Keratinocyte (primary cell): Measurements from ENCODE around the gene CACNA1I. TPM values are rescaled to one million over a fixed set of nuclear protein-coding genes. Genes with fewer than 3 reads are reported as not detected.

Experiments used
- DNase-seq: peaks from one replicate; pipeline ENCODE4 v3.0.0-alpha.2; 2011; ENCODE audit warnings: low read depth, missing footprints, low spot score
- FAIRE-seq: peaks from 2 replicates; lab custom pipeline; 2011; peaks lifted over from hg19 to GRCh38; lab: Jason Lieb, UNC
- H2AFZ ChIP-seq: 2 replicates; pipeline ENCODE4 v1.6.0; 2012; ENCODE audit warnings: low read length, control low read depth, inconsistent platforms; ENCODE audit not compliant: control insufficient read depth
- H3K27ac ChIP-seq: 2 replicates; pipeline ENCODE4 v1.5.1; 2011; ENCODE audit warnings: low read length; ENCODE audit not compliant: control insufficient read depth, insufficient read depth
- H3K27me3 ChIP-seq: 3 replicates; pipeline ENCODE4 v1.6.0; 2011; ENCODE audit warnings: low read length; ENCODE audit not compliant: control insufficient read depth, insufficient read depth; ENCODE audit errors: extremely low read depth
- H3K36me3 ChIP-seq, 2 experiments: 2 replicates in 1 of 2; 3 replicates in 1 of 2; pipeline ENCODE4 v1.5.1; 2011; ENCODE audit warnings: low read length in 2 of 2, mild to moderate bottlenecking in 1 of 2; ENCODE audit not compliant: control insufficient read depth in 2 of 2, insufficient read depth in 2 of 2; ENCODE audit errors: extremely low read depth in 1 of 2
- H3K4me1 ChIP-seq: 3 replicates; pipeline ENCODE4 v1.5.1; 2011; ENCODE audit warnings: low read length; ENCODE audit not compliant: control insufficient read depth, insufficient read depth; ENCODE audit errors: extremely low read depth
- H3K4me2 ChIP-seq: 3 replicates; pipeline ENCODE4 v1.6.0; 2011; ENCODE audit warnings: low read depth, low read length; ENCODE audit not compliant: control insufficient read depth, insufficient read depth; ENCODE audit errors: extremely low read depth
- H3K4me3 ChIP-seq, 3 experiments: fragments of 200-600 bp in 1 of 3; sonication (generic) in 1 of 3; 2 replicates in 2 of 3; 3 replicates in 1 of 3; pipeline ENCODE4 v1.5.1; 2011 to 2016; ENCODE audit warnings: low read length in 3 of 3, mild to moderate bottlenecking in 3 of 3, control low read depth in 2 of 3, inconsistent platforms in 1 of 3, low read depth in 1 of 3, mixed read lengths in 1 of 3, mixed run types in 1 of 3, moderate library complexity in 1 of 3; ENCODE audit not compliant: control insufficient read depth in 2 of 3, insufficient read depth in 2 of 3; ENCODE audit errors: extremely low read depth in 1 of 3
- H3K79me2 ChIP-seq: 2 replicates; pipeline ENCODE4 v1.6.0; 2012; ENCODE audit warnings: low read length; ENCODE audit not compliant: control insufficient read depth, insufficient read depth
- H3K9ac ChIP-seq: 3 replicates; pipeline ENCODE4 v1.6.0; 2011; ENCODE audit warnings: low read length; ENCODE audit not compliant: control insufficient read depth, insufficient read depth; ENCODE audit errors: extremely low read depth
- H3K9me1 ChIP-seq: 3 replicates; pipeline ENCODE4 v1.6.0; 2011; ENCODE audit warnings: low read length; ENCODE audit not compliant: control insufficient read depth, insufficient read depth; ENCODE audit errors: extremely low read depth
- H3K9me3 ChIP-seq: 2 replicates; pipeline ENCODE4 v1.5.1; 2012; ENCODE audit warnings: low read depth, low read length; ENCODE audit not compliant: control insufficient read depth
- H4K20me1 ChIP-seq: 3 replicates; pipeline ENCODE4 v1.6.0; 2011; ENCODE audit warnings: low read length; ENCODE audit not compliant: control insufficient read depth, insufficient read depth; ENCODE audit errors: extremely low read depth
- EZH2 ChIP-seq: IDR thresholded peaks from one replicate; pipeline ENCODE4 v1.6.1; 2012; ENCODE audit warnings: inconsistent platforms, mild to moderate bottlenecking, low read length, moderate library complexity
- dilution Hi-C: fragments of 300-500 bp; cut with MboI; formaldehyde crosslinking; loops from one replicate; pipeline ENCODE4 v1.7.0; 2020; ENCODE audit warnings: low sequenced_read_pairs; ENCODE audit not compliant: extremely low pct_ligation_motif_present
- polyA plus RNA-seq, 5 experiments: library from polyadenylated mRNA; depleted of rRNA in 3 of 5; stranded (reverse) in 3 of 5; stranded (forward) in 1 of 5; unstranded in 1 of 5; fragments of >200 nt; gene quantifications; 1 replicate in 1 of 5; 2 replicates in 3 of 5; 3 replicates in 1 of 5; pipeline versions ENCODE4 v1.2.1 to v1.2.3, GENCODE V29; 2011 to 2012; ENCODE audit warnings: missing spikeins in 2 of 5, low read depth in 1 of 5, low replicate concordance in 1 of 5
- TF ChIP-seq, protein P1 (sequence below), 3 experiments: IDR thresholded peaks in 1 of 3; conservative IDR thresholded peaks in 1 of 3; optimal IDR thresholded peaks in 1 of 3; 2 replicates in 2 of 3; 3 replicates in 1 of 3; pipeline versions ENCODE3 to v1.5.1; 2011; ENCODE audit warnings: low read length in 3 of 3, mild to moderate bottlenecking in 3 of 3, moderate library complexity in 2 of 3, control low read depth in 1 of 3, inconsistent platforms in 1 of 3; ENCODE audit not compliant: insufficient read depth in 2 of 3; ENCODE audit errors: extremely low read depth in 1 of 3

Gene CACNA1I
- polyA plus RNA-seq, 1 donor (not counting 4 experiments of a cell fraction or from before 2014, with no cell fraction given): not detected

- Histone ChIP-seq H3K79me2 (no peaks in the 10 kb centered on the region), H3K4me2 (no peak overlapping the region), H2AFZ (no peak overlapping the region), H3K27me3 (peaks cover 22% of the 10 kb centered on the region), H3K4me3 (no peak overlapping the region), H3K4me1 (no peaks in the 10 kb centered on the region), H3K36me3 (no peaks in the 10 kb centered on the region), H3K9me3 (no peaks in the 10 kb centered on the region), H3K9me1 (no peaks in the 10 kb centered on the region), H3K9ac (no peak overlapping the region), H3K27ac (no peak overlapping the region), H4K20me1 (no peaks in the 10 kb centered on the region)
- DNase-seq (no peak), FAIRE-seq (no peak)
- TF ChIP-seq, protein P1, sequence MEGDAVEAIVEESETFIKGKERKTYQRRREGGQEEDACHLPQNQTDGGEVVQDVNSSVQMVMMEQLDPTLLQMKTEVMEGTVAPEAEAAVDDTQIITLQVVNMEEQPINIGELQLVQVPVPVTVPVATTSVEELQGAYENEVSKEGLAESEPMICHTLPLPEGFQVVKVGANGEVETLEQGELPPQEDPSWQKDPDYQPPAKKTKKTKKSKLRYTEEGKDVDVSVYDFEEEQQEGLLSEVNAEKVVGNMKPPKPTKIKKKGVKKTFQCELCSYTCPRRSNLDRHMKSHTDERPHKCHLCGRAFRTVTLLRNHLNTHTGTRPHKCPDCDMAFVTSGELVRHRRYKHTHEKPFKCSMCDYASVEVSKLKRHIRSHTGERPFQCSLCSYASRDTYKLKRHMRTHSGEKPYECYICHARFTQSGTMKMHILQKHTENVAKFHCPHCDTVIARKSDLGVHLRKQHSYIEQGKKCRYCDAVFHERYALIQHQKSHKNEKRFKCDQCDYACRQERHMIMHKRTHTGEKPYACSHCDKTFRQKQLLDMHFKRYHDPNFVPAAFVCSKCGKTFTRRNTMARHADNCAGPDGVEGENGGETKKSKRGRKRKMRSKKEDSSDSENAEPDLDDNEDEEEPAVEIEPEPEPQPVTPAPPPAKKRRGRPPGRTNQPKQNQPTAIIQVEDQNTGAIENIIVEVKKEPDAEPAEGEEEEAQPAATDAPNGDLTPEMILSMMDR (optimal IDR thresholded peaks at IDR 0.05 in 1 of 3, IDR thresholded peaks at IDR 0.05 in 1 of 3, conservative IDR thresholded peaks at IDR 0.05 in 1 of 3; ENCODE audit: extremely low read depth in 1 of 3, insufficient read depth in 2 of 3, low read length in 3 of 3): no peak
- TF ChIP-seq EZH2: no peak
- dilution Hi-C loops: no loop called here
Measured at GRCh38 chr22:39620924-39621690, 50.6 kb downstream of the CACNA1I start.

- dilution Hi-C loops: no loop called here
- H3K9me3 ChIP-seq: no peaks in the 10 kb centered on the region
- H3K4me2 ChIP-seq: no peak overlapping the region
- no peaks in the 10 kb centered on the region for H3K9me1 ChIP-seq
- no peaks in the 10 kb centered on the region for H3K79me2 ChIP-seq
- H4K20me1 ChIP-seq: no peaks in the 10 kb centered on the region
- TF ChIP-seq, protein P1 (optimal IDR thresholded peaks at IDR 0.05 in 1 of 3, IDR thresholded peaks at IDR 0.05 in 1 of 3, conservative IDR thresholded peaks at IDR 0.05 in 1 of 3; ENCODE audit: extremely low read depth in 1 of 3, insufficient read depth in 2 of 3, low read length in 3 of 3): no peak
- TF ChIP-seq EZH2: no peak
- H3K36me3 ChIP-seq: no peaks in the 10 kb centered on the region
- H3K27me3 ChIP-seq: peaks cover 21% of the 10 kb centered on the region
- H3K9ac ChIP-seq: no peak overlapping the region
- DNase-seq (no peak), FAIRE-seq (no peak)
- no peak overlapping the region for H2AFZ ChIP-seq
- no peaks in the 10 kb centered on the region for H3K4me1 ChIP-seq
- no peak overlapping the region for H3K4me3 ChIP-seq
- no peak overlapping the region for H3K27ac ChIP-seq
Measured at GRCh38 chr22:39621826-39622225, 51.3 kb downstream of the CACNA1I start.
